Measurements from ENCODE around the gene MN1.
"Not testable (repeated sequence)": the region's sequence is repeated elsewhere in the genome, so short reads cannot be mapped to it uniquely, and the experiment has no call there.

MN1 gene

GRCh38 chr22:27756212-27756660 is 45.3 kb downstream of the MN1 start:
- DNase-seq = no peak

- no peak for DNase-seq
These were observed 45.9 kb downstream of the MN1 start for GRCh38 chr22:27755521-27756211.

GRCh38 chr22:27754888-27755480 is 46.6 kb downstream of the MN1 start:
- DNase-seq = no peak

- no peak for DNase-seq
These were observed 47.2 kb downstream of the MN1 start for GRCh38 chr22:27754247-27754887.

GRCh38 chr22:27752771-27753170 is 48.8 kb downstream of the MN1 start:
- no peak for DNase-seq

- no peak for DNase-seq
These were observed 49.4 kb downstream of the MN1 start for GRCh38 chr22:27752141-27752540.

GRCh38 chr22:27751277-27752070 is 50.1 kb downstream of the MN1 start:
- DNase-seq = no peak

- no peak for DNase-seq
These were observed 50.8 kb downstream of the MN1 start for GRCh38 chr22:27750584-27751265.

- no peak for DNase-seq
These were observed 51.8 kb downstream of the MN1 start for GRCh38 chr22:27749597-27750225.

GRCh38 chr22:27748751-27749191 is 52.8 kb downstream of the MN1 start:
- no peak for DNase-seq

- no peak for DNase-seq
These were observed 53.2 kb downstream of the MN1 start for GRCh38 chr22:27748349-27748748.

- DNase-seq = no peak
These were observed 53.9 kb downstream of the MN1 start for GRCh38 chr22:27747396-27748221.

GRCh38 chr22:27746918-27747317 is 54.6 kb downstream of the MN1 start:
- no peak for DNase-seq

- no peak for DNase-seq
These were observed 55.7 kb downstream of the MN1 start for GRCh38 chr22:27745809-27746208.

GRCh38 chr22:27745154-27745553 is 56.4 kb downstream of the MN1 start:
- DNase-seq = no peak

GRCh38 chr22:27744078-27744477 is 57.5 kb downstream of the MN1 start:
- DNase-seq = not testable (repeated sequence)

GRCh38 chr22:27740202-27740748 is 61.3 kb downstream of the MN1 start:
- DNase-seq = no peak

GRCh38 chr22:27737521-27737920 is 64.0 kb downstream of the MN1 start:
- no peak for DNase-seq

GRCh38 chr22:27734066-27734465 is 67.5 kb downstream of the MN1 start:
- DNase-seq = no peak

- no peak for DNase-seq
These were observed 68.7 kb downstream of the MN1 start for GRCh38 chr22:27732841-27733240.

GRCh38 chr22:27732391-27732790 is 69.2 kb downstream of the MN1 start:
- no peak for DNase-seq

All from cortex of kidney (tissue), 1 donor.